ENCODE results near the gene HDDC3. TPM values are rescaled to one million over a fixed set of nuclear protein-coding genes. Genes with fewer than 3 reads are reported as not detected.

HDDC3 gene
- total and polyA plus RNA-seq, 2 donors (not counting 3 experiments of a cell fraction or from before 2014, with no cell fraction given): 16.0 to 20.2 TPM

DNA sequence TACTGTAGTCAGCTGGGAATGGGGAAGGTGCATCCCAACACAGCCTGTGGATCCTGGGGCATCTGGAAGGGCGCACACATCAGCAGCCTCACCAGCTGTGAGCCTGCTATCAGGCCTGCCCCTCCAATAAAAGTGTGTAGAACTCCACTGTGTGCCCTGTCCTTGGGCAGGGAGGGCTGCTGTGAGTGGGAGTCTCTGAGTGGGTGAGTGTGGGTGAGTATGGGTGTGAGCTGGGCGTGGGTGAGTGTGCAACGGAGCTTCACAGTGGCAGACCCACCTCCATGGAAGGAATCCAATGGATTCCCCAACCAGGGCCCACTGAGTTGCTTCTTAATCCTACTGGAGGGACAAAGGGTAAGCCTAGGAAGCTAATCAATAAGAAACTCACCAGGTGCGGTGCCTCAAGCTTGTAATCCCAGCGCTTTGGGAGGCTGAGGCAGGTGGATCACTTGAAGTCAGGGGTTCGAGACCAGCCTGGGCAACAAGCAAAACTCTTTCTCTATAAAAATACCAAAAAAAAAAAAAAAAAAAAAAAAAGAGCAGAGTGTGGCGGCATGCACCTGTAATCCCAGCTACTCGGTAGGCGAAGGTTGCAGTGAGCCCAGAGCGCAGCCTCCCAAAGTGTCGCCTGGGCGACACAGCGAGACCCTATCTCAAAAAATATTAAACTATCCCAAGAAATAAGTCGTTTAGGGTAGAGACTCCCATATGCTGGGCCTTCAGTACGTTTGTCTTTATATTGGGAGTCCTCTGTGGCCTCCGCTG, 21.8 kb upstream of the HDDC3 start:
- no peak overlapping the region for H2AFZ ChIP-seq (ENCODE audit: low read depth, low read length)
- FAIRE-seq (no peak), DNase-seq (ENCODE audit: low read depth, low spot score) (no peak)
- no peaks in the 10 kb centered on the region for H4K20me1 ChIP-seq (replicated peaks; ENCODE audit: control insufficient read depth, extremely low read depth, insufficient read depth, low read length)
- no peak for TF ChIP-seq GATA2 (IDR thresholded peaks at IDR 0.05; ENCODE audit: insufficient read depth, insufficient read length, low read depth, low read length)
- TF ChIP-seq POLR2AphosphoS5 (IDR thresholded peaks at IDR 0.05; ENCODE audit: insufficient read depth, low read depth, low read length): no peak
- TF ChIP-seq, protein P1, sequence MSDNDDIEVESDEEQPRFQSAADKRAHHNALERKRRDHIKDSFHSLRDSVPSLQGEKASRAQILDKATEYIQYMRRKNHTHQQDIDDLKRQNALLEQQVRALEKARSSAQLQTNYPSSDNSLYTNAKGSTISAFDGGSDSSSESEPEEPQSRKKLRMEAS (IDR thresholded peaks at IDR 0.05; ENCODE audit: insufficient read depth, insufficient read length): no peak
- TF ChIP-seq POLR2A (IDR thresholded peaks at IDR 0.05; ENCODE audit: low read depth, low read length): no peak
- no peak for TF ChIP-seq JUN (IDR thresholded peaks at IDR 0.05; ENCODE audit: borderline replicate concordance, insufficient read depth, insufficient read length, low read depth)
- no peak for TF ChIP-seq EZH2 (IDR thresholded peaks at IDR 0.05; ENCODE audit: borderline replicate concordance, low read depth, low read length, severe bottlenecking)
- no peak for TF ChIP-seq MYC (IDR thresholded peaks at IDR 0.05; ENCODE audit: low read depth, low read length)
- TF ChIP-seq FOS (IDR thresholded peaks at IDR 0.05; ENCODE audit: borderline replicate concordance, insufficient read depth, low read length): no peak
- TF ChIP-seq, protein P2, sequence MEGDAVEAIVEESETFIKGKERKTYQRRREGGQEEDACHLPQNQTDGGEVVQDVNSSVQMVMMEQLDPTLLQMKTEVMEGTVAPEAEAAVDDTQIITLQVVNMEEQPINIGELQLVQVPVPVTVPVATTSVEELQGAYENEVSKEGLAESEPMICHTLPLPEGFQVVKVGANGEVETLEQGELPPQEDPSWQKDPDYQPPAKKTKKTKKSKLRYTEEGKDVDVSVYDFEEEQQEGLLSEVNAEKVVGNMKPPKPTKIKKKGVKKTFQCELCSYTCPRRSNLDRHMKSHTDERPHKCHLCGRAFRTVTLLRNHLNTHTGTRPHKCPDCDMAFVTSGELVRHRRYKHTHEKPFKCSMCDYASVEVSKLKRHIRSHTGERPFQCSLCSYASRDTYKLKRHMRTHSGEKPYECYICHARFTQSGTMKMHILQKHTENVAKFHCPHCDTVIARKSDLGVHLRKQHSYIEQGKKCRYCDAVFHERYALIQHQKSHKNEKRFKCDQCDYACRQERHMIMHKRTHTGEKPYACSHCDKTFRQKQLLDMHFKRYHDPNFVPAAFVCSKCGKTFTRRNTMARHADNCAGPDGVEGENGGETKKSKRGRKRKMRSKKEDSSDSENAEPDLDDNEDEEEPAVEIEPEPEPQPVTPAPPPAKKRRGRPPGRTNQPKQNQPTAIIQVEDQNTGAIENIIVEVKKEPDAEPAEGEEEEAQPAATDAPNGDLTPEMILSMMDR (IDR thresholded peaks at IDR 0.05; ENCODE audit: extremely low read depth in 1 of 2, insufficient read depth in 1 of 2, low read depth in 1 of 2, low read length in 2 of 2): no peak
- H3K4me3 ChIP-seq (replicated peaks in 1 of 3; ENCODE audit: insufficient read depth in 1 of 3, low read depth in 1 of 3, low read length in 3 of 3): no peak overlapping the region
- no TSS peak for BruUV-seq (replicated peaks)
- intact Hi-C loops (cut with micrococcal nuclease) (loop anchor here (1.0 kb wide), 1 partner anchor 19 kb away; the partner anchor contains the start of gene UNC45A), dilution Hi-C loops (cut with MboI; ENCODE audit: extremely low pct_ligation_motif_present, low sequenced_read_pairs) (no loop called here)
- no peaks in the 10 kb centered on the region for H3K9me1 ChIP-seq (replicated peaks; ENCODE audit: control insufficient read depth, extremely low read depth, insufficient read depth, low read length)
- H3K4me1 ChIP-seq (ENCODE audit: control insufficient read depth, extremely low read depth, insufficient read depth, low read length): peaks cover 22% of the 10 kb centered on the region
- no peak overlapping the region for H3K27ac ChIP-seq (ENCODE audit: insufficient read depth, low read depth, low read length)
- no peak overlapping the region for H3K9ac ChIP-seq (replicated peaks; ENCODE audit: extremely low read depth, insufficient read depth, low read length)
- peaks cover 12 to 38% of the 10 kb centered on the region in 2 experiments for H3K36me3 ChIP-seq (ENCODE audit: control insufficient read depth in 2 of 2, extremely low read depth in 1 of 2, insufficient read depth in 2 of 2, low read length in 2 of 2)
- ChIA-PET POLR2A (no interaction called here), CTCF (interaction anchor here (0.7 to 6.9 kb wide), 5 partner anchors 8 to 319 kb away, joined by 3 to 155 read pairs (median 59); partner anchors contain the start of genes HDDC3 and UNC45A)
- no peaks in the 10 kb centered on the region for H3K9me3 ChIP-seq (replicated peaks; ENCODE audit: control insufficient read depth, insufficient read depth, low read length)
- no peaks in the 10 kb centered on the region for H3K27me3 ChIP-seq (ENCODE audit: control insufficient read depth in 2 of 2, insufficient read depth in 2 of 2, low read length in 2 of 2)
- H3K79me2 ChIP-seq (ENCODE audit: control insufficient read depth, insufficient read depth, low read length): peaks cover 3% of the 10 kb centered on the region
- no peak overlapping the region for H3K4me2 ChIP-seq (ENCODE audit: insufficient read depth, low read length)
